ENCODE results near the gene DIRAS2.
"Not testable (repeated sequence)": the region's sequence is repeated elsewhere in the genome, so short reads cannot be mapped to it uniquely, and the experiment has no call there.

Gene DIRAS2

GRCh38 chr9:90642570-90643539, at the start of gene DIRAS2:
Gene DIRAS2, minus strand, starts transcription at chr9:90642824. Its CDS starts 28,997 bp downstream, at chr9:90613827.
- Histone ChIP-seq H3K27ac (ENCODE audit: low read length) (no peak within 1 kb of the TSS), H3K9me3 (ENCODE audit: control insufficient read depth in 2 of 2, low read length in 2 of 2) (no peaks in the 10 kb centered on the region), H3K27me3 (ENCODE audit: control insufficient read depth in 1 of 2, insufficient read depth in 2 of 2, low read length in 2 of 2) (peaks cover 21 to 23% of the 10 kb centered on the region in 2 donors), H3K4me3 (ENCODE audit: low read length in 2 of 2) (peak within 1 kb of the TSS; percentile 41 to 65), H3K9ac (ENCODE audit: low read length in 2 of 2) (no peak within 1 kb of the TSS), H3K4me1 (ENCODE audit: control insufficient read depth, insufficient read depth, low read length) (no peaks in the 10 kb centered on the region), H3K36me3 (ENCODE audit: control insufficient read depth in 2 of 2, insufficient read depth in 2 of 2, low read length in 2 of 2) (no peaks in the 10 kb centered on the region)

- Histone ChIP-seq H3K36me3 (ENCODE audit: control insufficient read depth in 2 of 2, insufficient read depth in 2 of 2, low read length in 2 of 2) (no peaks in the 10 kb centered on the region), H3K4me1 (ENCODE audit: control insufficient read depth, insufficient read depth, low read length) (no peaks in the 10 kb centered on the region), H3K4me3 (ENCODE audit: low read length in 2 of 2) (no peak overlapping the region), H3K9me3 (ENCODE audit: control insufficient read depth in 2 of 2, low read length in 2 of 2) (no peaks in the 10 kb centered on the region), H3K27ac (ENCODE audit: low read length) (no peak overlapping the region), H3K9ac (ENCODE audit: low read length in 2 of 2) (no peak overlapping the region), H3K27me3 (ENCODE audit: control insufficient read depth in 1 of 2, insufficient read depth in 2 of 2, low read length in 2 of 2) (peaks cover 0 to 3% of the 10 kb centered on the region in 2 donors)
These were observed 42.1 kb upstream of the DIRAS2 start for GRCh38 chr9:90684736-90685135.

- H3K4me1 ChIP-seq (ENCODE audit: control insufficient read depth, insufficient read depth, low read length) = no peaks in the 10 kb centered on the region
- H3K36me3 ChIP-seq (ENCODE audit: control insufficient read depth in 2 of 2, insufficient read depth in 2 of 2, low read length in 2 of 2) = no peaks in the 10 kb centered on the region
- H3K9me3 ChIP-seq (ENCODE audit: control insufficient read depth in 2 of 2, low read length in 2 of 2) = no peaks in the 10 kb centered on the region
- no peak overlapping the region for H3K4me3 ChIP-seq (ENCODE audit: low read length in 2 of 2)
- no peak overlapping the region for H3K9ac ChIP-seq (ENCODE audit: low read length in 2 of 2)
- peaks cover 0 to 3% of the 10 kb centered on the region in 2 donors for H3K27me3 ChIP-seq (ENCODE audit: control insufficient read depth in 1 of 2, insufficient read depth in 2 of 2, low read length in 2 of 2)
- H3K27ac ChIP-seq (ENCODE audit: low read length) = no peak overlapping the region
These were observed 41.5 kb upstream of the DIRAS2 start for GRCh38 chr9:90684106-90684505.

- H3K9ac ChIP-seq (ENCODE audit: low read length in 2 of 2) = no peak overlapping the region
- H3K36me3 ChIP-seq (ENCODE audit: control insufficient read depth in 2 of 2, insufficient read depth in 2 of 2, low read length in 2 of 2) = no peaks in the 10 kb centered on the region
- H3K27me3 ChIP-seq (ENCODE audit: control insufficient read depth in 1 of 2, insufficient read depth in 2 of 2, low read length in 2 of 2) = peaks cover 0 to 3% of the 10 kb centered on the region in 2 donors
- H3K4me1 ChIP-seq (ENCODE audit: control insufficient read depth, insufficient read depth, low read length) = no peaks in the 10 kb centered on the region
- H3K9me3 ChIP-seq (ENCODE audit: control insufficient read depth in 2 of 2, low read length in 2 of 2) = no peaks in the 10 kb centered on the region
- H3K4me3 ChIP-seq (ENCODE audit: low read length in 2 of 2) = no peak overlapping the region
- H3K27ac ChIP-seq (ENCODE audit: low read length) = no peak overlapping the region
These were observed 37.9 kb upstream of the DIRAS2 start for GRCh38 chr9:90680534-90680933.

- Histone ChIP-seq H3K9ac (ENCODE audit: low read length in 2 of 2) (no peak overlapping the region), H3K4me3 (ENCODE audit: low read length in 2 of 2) (no peak overlapping the region), H3K4me1 (ENCODE audit: control insufficient read depth, insufficient read depth, low read length) (no peaks in the 10 kb centered on the region), H3K27me3 (ENCODE audit: control insufficient read depth in 1 of 2, insufficient read depth in 2 of 2, low read length in 2 of 2) (no peaks in the 10 kb centered on the region), H3K27ac (ENCODE audit: low read length) (no peak overlapping the region), H3K36me3 (ENCODE audit: control insufficient read depth in 2 of 2, insufficient read depth in 2 of 2, low read length in 2 of 2) (no peaks in the 10 kb centered on the region), H3K9me3 (ENCODE audit: control insufficient read depth in 2 of 2, low read length in 2 of 2) (peaks cover 0 to 5% of the 10 kb centered on the region in 2 donors)
These were observed 22.4 kb upstream of the DIRAS2 start for GRCh38 chr9:90665072-90665471.

GRCh38 chr9:90659650-90660364, 17.2 kb upstream of the DIRAS2 start:
- Histone ChIP-seq H3K27me3 (ENCODE audit: control insufficient read depth in 1 of 2, insufficient read depth in 2 of 2, low read length in 2 of 2) (no peaks in the 10 kb centered on the region), H3K36me3 (ENCODE audit: control insufficient read depth in 2 of 2, insufficient read depth in 2 of 2, low read length in 2 of 2) (no peaks in the 10 kb centered on the region), H3K4me1 (ENCODE audit: control insufficient read depth, insufficient read depth, low read length) (no peaks in the 10 kb centered on the region), H3K9ac (ENCODE audit: low read length in 2 of 2) (no peak overlapping the region), H3K4me3 (ENCODE audit: low read length in 2 of 2) (no peak overlapping the region), H3K9me3 (ENCODE audit: control insufficient read depth in 2 of 2, low read length in 2 of 2) (peaks cover 0 to 2% of the 10 kb centered on the region in 2 donors), H3K27ac (ENCODE audit: low read length) (no peak overlapping the region)

- Histone ChIP-seq H3K9ac (ENCODE audit: low read length in 2 of 2) (no peak overlapping the region), H3K27ac (ENCODE audit: low read length) (no peak overlapping the region), H3K9me3 (ENCODE audit: control insufficient read depth in 2 of 2, low read length in 2 of 2) (peaks cover 0 to 2% of the 10 kb centered on the region in 2 donors), H3K27me3 (ENCODE audit: control insufficient read depth in 1 of 2, insufficient read depth in 2 of 2, low read length in 2 of 2) (no peaks in the 10 kb centered on the region), H3K4me3 (ENCODE audit: low read length in 2 of 2) (no peak overlapping the region), H3K4me1 (ENCODE audit: control insufficient read depth, insufficient read depth, low read length) (no peaks in the 10 kb centered on the region), H3K36me3 (ENCODE audit: control insufficient read depth in 2 of 2, insufficient read depth in 2 of 2, low read length in 2 of 2) (no peaks in the 10 kb centered on the region)
These were observed 16.2 kb upstream of the DIRAS2 start for GRCh38 chr9:90658783-90659182.

GRCh38 chr9:90658181-90658580, 15.6 kb upstream of the DIRAS2 start:
- Histone ChIP-seq H3K27me3 (ENCODE audit: control insufficient read depth in 1 of 2, insufficient read depth in 2 of 2, low read length in 2 of 2) (no peaks in the 10 kb centered on the region), H3K36me3 (ENCODE audit: control insufficient read depth in 2 of 2, insufficient read depth in 2 of 2, low read length in 2 of 2) (no peaks in the 10 kb centered on the region), H3K4me1 (ENCODE audit: control insufficient read depth, insufficient read depth, low read length) (no peaks in the 10 kb centered on the region), H3K27ac (ENCODE audit: low read length) (no peak overlapping the region), H3K4me3 (ENCODE audit: low read length in 2 of 2) (no peak overlapping the region), H3K9ac (ENCODE audit: low read length in 2 of 2) (no peak overlapping the region), H3K9me3 (ENCODE audit: control insufficient read depth in 2 of 2, low read length in 2 of 2) (no peaks in the 10 kb centered on the region)

- not testable (repeated sequence) for H3K9ac ChIP-seq (ENCODE audit: low read length in 2 of 2); H3K4me1 ChIP-seq (ENCODE audit: control insufficient read depth, insufficient read depth, low read length); H3K9me3 ChIP-seq (ENCODE audit: control insufficient read depth in 2 of 2, low read length in 2 of 2); H3K4me3 ChIP-seq (ENCODE audit: low read length in 2 of 2); H3K36me3 ChIP-seq (ENCODE audit: control insufficient read depth in 2 of 2, insufficient read depth in 2 of 2, low read length in 2 of 2); H3K27me3 ChIP-seq (ENCODE audit: control insufficient read depth in 1 of 2, insufficient read depth in 2 of 2, low read length in 2 of 2); H3K27ac ChIP-seq (ENCODE audit: low read length)
These were observed 14.3 kb upstream of the DIRAS2 start for GRCh38 chr9:90656876-90657275.

- H3K27me3 ChIP-seq (ENCODE audit: control insufficient read depth in 1 of 2, insufficient read depth in 2 of 2, low read length in 2 of 2) = peaks cover 2 to 3% of the 10 kb centered on the region in 2 donors
- no peak overlapping the region for H3K4me3 ChIP-seq (ENCODE audit: low read length in 2 of 2)
- no peak overlapping the region for H3K9ac ChIP-seq (ENCODE audit: low read length in 2 of 2)
- peaks cover 6 to 8% of the 10 kb centered on the region in 2 donors for H3K9me3 ChIP-seq (ENCODE audit: control insufficient read depth in 2 of 2, low read length in 2 of 2)
- H3K4me1 ChIP-seq (ENCODE audit: control insufficient read depth, insufficient read depth, low read length) = no peaks in the 10 kb centered on the region
- no peaks in the 10 kb centered on the region for H3K36me3 ChIP-seq (ENCODE audit: control insufficient read depth in 2 of 2, insufficient read depth in 2 of 2, low read length in 2 of 2)
- H3K27ac ChIP-seq (ENCODE audit: low read length) = no peak overlapping the region
These were observed 8.6 kb upstream of the DIRAS2 start for GRCh38 chr9:90651246-90651645.
